GM18505 (cell line): ENCODE measurements around the gene BCKDHB.
"Not testable (repeated sequence)": the region's sequence is repeated elsewhere in the genome, so short reads cannot be mapped to it uniquely, and the experiment has no call there.

Source experiments
- ATAC-seq: cut with Tn5 transposase; IDR thresholded peaks from one replicate; pipeline ENCODE4 v1.9.1; 2021; ENCODE audit not compliant: unreplicated experiment
- POLR2A ChIP-seq: IDR thresholded peaks from 4 replicates; pipeline ENCODE4 v1.6.1; 2011; ENCODE audit warnings: borderline replicate concordance; ENCODE audit not compliant: insufficient read depth, insufficient read length; ENCODE audit errors: extremely low read depth

The BCKDHB gene

DNA sequence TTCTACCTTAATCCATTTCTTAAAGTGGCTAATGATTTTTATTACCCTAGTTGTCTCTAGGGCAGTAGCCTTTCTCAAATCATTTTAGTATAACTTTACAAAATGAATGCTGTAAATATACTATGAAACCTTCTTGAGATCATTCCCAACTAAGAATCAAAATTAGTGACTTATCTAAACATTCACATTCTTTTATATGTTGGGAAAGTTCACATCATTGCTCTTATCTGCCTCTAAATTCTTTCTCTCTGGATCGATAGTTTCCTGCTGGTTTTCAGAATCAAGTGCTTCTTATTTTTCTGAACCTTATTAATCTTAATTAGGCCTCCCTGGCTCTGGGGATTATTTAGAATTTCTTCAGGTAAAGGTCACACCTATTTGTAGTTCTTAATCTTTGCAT lies 126.8 kb downstream of the BCKDHB start:
- no peak for ATAC-seq
- no peak for TF ChIP-seq POLR2A

DNA sequence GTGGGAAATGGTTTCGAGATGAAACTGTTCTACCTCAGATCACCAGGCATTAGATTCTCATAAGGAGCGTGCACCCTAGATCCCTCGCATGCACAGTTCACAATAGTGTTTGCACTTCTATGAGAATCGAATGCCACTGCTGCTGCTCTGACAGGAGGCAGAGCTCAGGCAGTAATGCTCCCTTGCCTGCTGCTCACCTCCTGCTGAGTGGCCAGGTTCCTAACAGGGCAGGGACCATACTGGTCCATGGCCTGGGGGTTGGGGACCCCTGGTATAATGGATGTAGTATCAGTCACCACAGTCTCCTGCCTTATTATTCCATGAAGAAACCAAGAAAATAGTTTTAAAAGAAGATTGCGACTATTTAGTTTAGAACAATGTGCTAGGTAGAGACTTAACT lies 127.5 kb downstream of the BCKDHB start:
- ATAC-seq: no peak
- no peak for TF ChIP-seq POLR2A

DNA sequence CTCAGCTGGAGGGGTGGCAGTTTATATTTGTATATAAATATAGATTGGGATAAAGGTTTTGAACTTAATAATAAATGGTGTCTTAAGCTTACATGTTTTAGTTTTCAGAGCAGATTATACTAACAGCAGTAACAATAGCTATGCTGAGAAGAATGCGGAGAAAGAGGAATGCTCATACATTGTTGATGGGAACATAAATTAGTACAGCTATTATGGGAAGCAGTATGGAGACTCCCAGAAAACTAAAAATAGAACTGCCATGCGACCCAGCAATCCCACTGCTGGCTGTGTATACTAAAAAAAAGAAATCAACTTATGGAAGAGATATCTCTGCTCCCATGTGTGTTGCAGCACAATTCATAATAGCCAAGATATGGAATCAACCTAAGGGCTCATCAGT lies 127.9 kb downstream of the BCKDHB start:
- no peak for ATAC-seq
- TF ChIP-seq POLR2A: no peak

DNA sequence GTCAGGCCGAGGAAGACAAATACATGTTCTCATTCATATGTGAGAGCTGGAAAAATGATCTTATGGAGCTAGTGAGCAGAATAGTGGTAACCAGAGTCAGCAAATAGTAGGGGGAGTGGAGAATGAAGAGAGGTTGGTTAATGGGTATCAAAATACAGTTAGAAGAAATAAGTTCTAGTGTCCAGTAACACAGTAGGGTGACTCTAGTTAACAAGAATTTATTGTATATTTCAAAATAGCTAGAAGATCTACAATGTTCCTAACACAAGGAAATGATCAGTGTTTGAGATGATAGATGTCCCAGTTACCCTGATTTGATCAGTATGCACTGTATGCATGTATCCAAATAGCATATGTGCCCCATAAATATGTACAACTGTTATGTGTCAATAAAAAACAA lies 128.4 kb downstream of the BCKDHB start:
- no peak for ATAC-seq
- no peak for TF ChIP-seq POLR2A

DNA sequence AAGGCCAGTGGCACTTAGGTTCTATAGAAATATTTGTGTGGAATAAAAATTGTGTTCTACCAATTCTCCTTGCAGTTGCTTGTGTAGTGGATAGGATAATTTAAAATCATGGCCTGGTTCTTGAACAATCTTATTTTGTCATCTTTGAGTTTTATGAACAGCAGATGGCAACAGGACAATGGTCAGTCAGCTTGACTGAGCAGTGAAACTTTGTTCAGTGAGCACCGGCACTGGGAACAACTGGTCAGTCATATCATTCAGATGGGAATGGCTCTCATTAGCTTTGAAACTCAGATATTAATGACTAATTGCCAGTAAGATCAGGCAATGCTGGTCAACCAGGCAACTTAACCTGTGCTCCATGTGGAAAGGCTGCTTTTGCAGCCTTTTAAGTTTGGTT lies 129.2 kb downstream of the BCKDHB start:
- no peak for ATAC-seq
- no peak for TF ChIP-seq POLR2A

DNA sequence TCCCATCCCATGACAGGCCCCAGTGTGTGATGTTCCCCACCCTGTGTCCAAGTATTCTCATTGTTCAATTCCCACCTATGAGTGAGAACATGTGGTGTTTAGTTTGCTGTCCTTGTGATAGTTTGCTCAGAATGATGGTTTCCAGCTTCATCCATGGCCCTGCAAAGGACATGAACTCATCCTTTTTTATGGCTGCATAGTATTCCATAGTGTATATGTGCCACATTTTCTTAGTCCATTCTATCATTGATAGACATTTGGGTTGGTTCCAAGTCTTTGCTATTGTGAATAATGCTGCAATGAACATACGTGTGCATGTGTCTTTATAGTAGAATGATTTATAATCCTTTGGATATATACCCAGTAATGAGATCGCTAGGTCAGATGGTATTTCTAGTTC lies 132.3 kb downstream of the BCKDHB start:
- not testable (repeated sequence) for ATAC-seq

DNA sequence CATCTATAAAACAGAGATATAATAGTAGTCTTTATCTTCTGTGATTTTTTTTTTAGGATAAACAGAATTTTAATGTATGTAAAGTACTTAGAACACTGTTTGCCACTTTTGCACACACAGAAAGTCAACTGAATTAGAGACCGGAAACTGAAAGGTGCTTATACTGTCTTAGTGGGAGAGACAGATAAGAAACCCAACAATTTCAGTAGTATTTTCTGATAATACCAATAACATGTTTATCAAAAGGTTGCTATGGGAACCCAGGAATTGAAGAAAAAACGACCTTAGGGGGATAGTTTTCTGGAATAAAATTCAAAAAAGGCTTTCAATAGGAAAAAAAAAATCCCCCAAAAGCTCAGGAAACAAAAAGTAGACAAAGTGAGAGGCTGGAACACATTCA lies 138.6 kb downstream of the BCKDHB start:
- no peak for TF ChIP-seq POLR2A
- no peak for ATAC-seq

DNA sequence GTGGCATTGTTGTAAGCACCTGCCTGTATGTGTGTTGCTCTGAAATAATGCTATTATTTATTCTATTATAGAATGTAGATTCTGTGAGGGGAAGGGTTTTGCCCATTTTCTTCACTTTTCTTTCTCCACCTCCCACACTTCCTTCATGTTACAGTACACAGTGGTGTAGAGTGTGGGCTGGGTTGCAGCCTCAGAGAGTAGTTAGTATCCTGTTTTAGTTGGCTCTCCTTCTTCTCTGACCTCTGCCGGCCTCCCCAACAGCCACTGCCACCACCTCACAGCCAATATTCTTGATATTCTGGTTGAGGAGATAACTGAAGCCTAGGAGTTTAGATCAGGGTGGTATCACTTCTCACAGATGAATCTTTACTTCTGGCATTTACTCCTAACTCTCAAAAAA lies 143.4 kb downstream of the BCKDHB start:
- no peak for ATAC-seq
- TF ChIP-seq POLR2A: no peak

DNA sequence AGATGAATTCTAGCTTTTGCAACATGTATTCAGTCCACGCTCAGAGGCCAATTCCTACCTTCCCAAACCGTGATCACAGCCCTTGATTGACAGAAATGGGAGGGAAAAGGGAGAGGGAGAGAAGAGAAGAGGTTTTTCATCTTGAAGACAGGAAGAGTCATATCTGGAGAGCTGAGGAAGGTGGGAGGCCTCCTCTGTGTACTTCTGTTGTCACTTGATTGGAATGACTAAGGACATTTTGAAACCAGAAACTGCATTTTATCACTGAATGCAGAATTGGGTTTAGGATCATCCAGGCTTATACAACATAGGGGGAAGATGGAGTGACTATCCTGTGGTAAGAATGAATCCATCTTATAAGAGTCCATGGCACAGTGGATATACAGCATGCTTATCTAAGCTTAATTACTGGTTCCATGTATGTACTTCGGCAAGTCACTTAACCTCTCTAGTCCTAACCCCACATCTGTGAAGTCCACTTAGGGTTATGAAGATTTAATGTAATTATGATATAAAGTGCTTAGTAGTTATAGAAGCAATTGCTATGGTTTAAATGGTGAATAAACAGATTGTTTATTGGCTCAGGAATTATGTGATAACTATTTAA lies 144.0 kb downstream of the BCKDHB start:
- TF ChIP-seq POLR2A: no peak
- ATAC-seq: no peak

DNA sequence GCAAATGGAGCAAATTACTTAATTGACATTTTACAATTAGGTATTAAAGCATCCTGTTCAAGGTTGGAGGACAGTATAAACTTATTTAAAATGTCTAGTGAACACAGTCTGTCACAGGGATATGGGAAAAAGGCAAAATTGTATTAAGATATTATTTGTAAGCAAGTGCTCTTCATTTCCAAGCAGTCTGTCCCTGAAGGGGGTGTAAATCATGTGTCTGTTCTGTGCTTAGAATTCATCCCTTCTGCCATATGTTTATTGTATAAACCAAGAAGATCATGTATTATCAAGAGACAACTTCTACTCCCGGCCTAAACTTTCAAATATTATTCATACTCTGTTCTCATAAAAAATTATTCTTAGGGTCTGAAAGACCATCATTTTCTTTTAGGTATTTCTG lies 144.8 kb downstream of the BCKDHB start:
- ATAC-seq: no peak
- TF ChIP-seq POLR2A: no peak

DNA sequence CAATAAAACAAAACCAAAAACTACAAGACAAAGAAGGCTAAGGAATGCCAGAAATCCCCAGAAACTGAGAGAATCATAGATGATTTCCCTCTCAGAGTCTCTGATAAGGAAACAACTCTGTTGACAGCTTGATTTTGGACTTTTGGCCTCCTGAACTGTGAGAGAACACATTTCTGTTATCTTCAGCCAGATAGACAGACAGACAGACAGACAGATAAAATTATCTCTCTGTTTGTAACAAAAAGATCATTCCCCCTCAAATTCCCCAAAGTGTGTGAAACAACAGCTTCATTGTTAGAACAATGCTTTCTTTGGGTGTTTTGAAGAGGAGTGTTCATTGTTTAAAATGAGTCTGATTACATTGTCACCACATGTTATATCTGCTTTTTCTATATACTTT lies 148.2 kb downstream of the BCKDHB start:
- ATAC-seq: no peak
- no peak for TF ChIP-seq POLR2A

DNA sequence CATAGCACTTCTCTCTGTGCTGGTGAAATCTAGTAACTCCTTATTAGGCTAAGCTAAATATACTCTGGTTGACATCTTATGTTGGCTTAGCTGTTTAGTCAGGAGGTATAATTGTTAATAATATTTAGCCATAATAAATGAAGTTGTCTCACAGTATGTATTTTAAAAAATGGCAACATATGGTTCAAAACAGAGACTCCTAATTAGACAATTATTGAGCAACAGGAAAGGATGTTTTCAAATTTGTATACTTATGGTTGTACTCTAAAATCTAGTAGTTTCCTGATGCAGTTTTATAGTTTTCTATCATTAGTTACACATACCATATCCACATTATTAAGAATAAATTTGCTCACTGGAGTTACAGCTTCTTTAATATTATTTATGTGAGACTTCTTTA lies 150.2 kb downstream of the BCKDHB start:
- no peak for TF ChIP-seq POLR2A
- no peak for ATAC-seq

DNA sequence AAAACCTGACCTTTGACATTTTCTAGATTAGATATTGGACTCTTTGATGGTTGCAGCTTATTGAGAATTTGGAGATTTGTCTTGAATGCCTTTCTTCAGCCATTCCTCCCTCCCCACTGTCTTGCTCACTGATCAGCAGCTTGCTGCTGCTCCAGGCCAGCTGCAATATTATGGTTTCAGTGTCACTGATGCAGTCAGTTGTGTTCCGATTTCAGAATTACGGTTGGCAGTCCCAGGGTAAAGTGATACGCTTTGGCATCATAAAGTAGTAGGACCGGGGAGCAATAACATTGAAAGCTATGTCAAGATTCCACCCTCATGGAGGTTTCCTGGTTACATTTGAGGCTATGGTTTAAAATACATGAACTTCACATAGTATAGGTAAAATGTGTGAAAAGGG lies 152.6 kb downstream of the BCKDHB start:
- no peak for ATAC-seq
- TF ChIP-seq POLR2A: no peak

DNA sequence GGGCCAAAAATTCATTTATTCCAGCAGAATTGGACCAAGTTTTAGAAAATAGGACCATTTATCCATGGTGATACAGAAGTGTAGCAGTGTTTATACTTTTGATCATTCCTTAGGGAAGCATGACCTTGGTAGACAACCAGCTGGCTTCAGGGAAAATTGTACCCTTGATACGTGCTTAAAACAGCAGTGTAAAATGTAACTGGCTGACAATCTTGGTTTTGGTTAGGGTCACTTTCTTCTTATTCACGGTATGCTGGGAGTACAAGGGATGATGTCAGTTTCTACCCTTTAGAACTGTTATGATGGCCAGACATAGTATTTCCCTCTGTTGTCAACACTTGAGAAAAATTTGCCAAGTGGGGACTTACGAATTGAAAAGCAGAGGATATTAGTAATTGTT lies 157.1 kb downstream of the BCKDHB start:
- TF ChIP-seq POLR2A: no peak
- no peak for ATAC-seq
